Keratinocyte (primary cell): Measurements from ENCODE around the gene SCAMP2.

ENCODE experiments used
- CTCF ChIP-seq, 3 experiments: IDR thresholded peaks in 1 of 3; conservative IDR thresholded peaks in 1 of 3; optimal IDR thresholded peaks in 1 of 3; 2 replicates in 2 of 3; 3 replicates in 1 of 3; pipeline versions ENCODE3 to v1.5.1; 2011; ENCODE audit warnings: low read length in 3 of 3, mild to moderate bottlenecking in 3 of 3, moderate library complexity in 2 of 3, control low read depth in 1 of 3, inconsistent platforms in 1 of 3; ENCODE audit not compliant: insufficient read depth in 2 of 3; ENCODE audit errors: extremely low read depth in 1 of 3
- EZH2 ChIP-seq: IDR thresholded peaks from one replicate; pipeline ENCODE4 v1.6.1; 2012; ENCODE audit warnings: inconsistent platforms, mild to moderate bottlenecking, low read length, moderate library complexity

GRCh38 chr15:74823324-74823723, 49.8 kb downstream of the SCAMP2 start:
- no peak for TF ChIP-seq CTCF (optimal IDR thresholded peaks at IDR 0.05 in 1 of 3, IDR thresholded peaks at IDR 0.05 in 1 of 3, conservative IDR thresholded peaks at IDR 0.05 in 1 of 3; ENCODE audit: extremely low read depth in 1 of 3, insufficient read depth in 2 of 3, low read length in 3 of 3)
- no peak for TF ChIP-seq EZH2
